WTC11 (cell line): ENCODE measurements around the gene NDUFAF7. TPM values are rescaled to one million over a fixed set of nuclear protein-coding genes. Genes with fewer than 3 reads are reported as not detected.

Experiments used
- ATAC-seq: fragments of 200-7000 bp; cut with Tn5 transposase; 2 replicates; pipeline ENCODE4 v1.10.0; 2021; ENCODE audit warnings: mild to moderate bottlenecking, moderate library complexity
- CTCF ChIA-PET: fragments of 300-600 bp; sonication (Branson Sonifier 250); formaldehyde crosslinking; loops from one replicate; lab custom pipeline; 2021; ENCODE audit warnings: antibody characterized with exemption; lab: Charles Lee
- POLR2A ChIA-PET: fragments of 350-600 bp; sonication (Branson Sonifier 250); formaldehyde crosslinking; loops from one replicate; lab custom pipeline; 2021; ENCODE audit warnings: antibody characterized with exemption; lab: Charles Lee
- DNase-seq: peaks from one replicate; pipeline ENCODE4 v3.0.0; 2021; ENCODE audit warnings: low spot score
- H3K27ac Mint-ChIP-seq: 2 replicates; pipeline ENCODE4 v1.8.0; 2021; ENCODE audit warnings: mixed read lengths
- H3K27me3 Mint-ChIP-seq: 2 replicates; pipeline ENCODE4 v1.8.0; 2021; ENCODE audit warnings: low read depth, mild to moderate bottlenecking, moderate library complexity, mixed read lengths
- H3K36me3 Mint-ChIP-seq: 2 replicates; pipeline ENCODE4 v1.8.0; 2021; ENCODE audit warnings: mixed read lengths
- H3K4me1 Mint-ChIP-seq: 2 replicates; pipeline ENCODE4 v1.8.0; 2022; ENCODE audit warnings: mixed read lengths
- H3K4me3 Mint-ChIP-seq: 2 replicates; pipeline ENCODE4 v1.8.0; 2021; ENCODE audit warnings: mild to moderate bottlenecking, moderate library complexity, mixed read lengths
- H3K9me3 Mint-ChIP-seq: 2 replicates; pipeline ENCODE4 v1.8.0; 2021; ENCODE audit warnings: mixed read lengths
- GTF2I ChIP-seq: fragments of 250-450 bp; sonication (Bioruptor Pico); conservative IDR thresholded peaks from 2 replicates; pipeline ENCODE4 v1.4.0; 2021; ENCODE audit warnings: mild to moderate bottlenecking
- MXD4 ChIP-seq: fragments of 250-450 bp; sonication (Bioruptor Pico); IDR thresholded peaks from 2 replicates; pipeline ENCODE4 v1.8.0; 2021; ENCODE audit warnings: mild to moderate bottlenecking, moderate library complexity, borderline replicate concordance
- NR3C1 ChIP-seq: sonication (generic); formaldehyde crosslinking; conservative IDR thresholded peaks from 2 replicates; pipeline ENCODE4 v1.8.1; 2023; ENCODE audit warnings: low read depth, mild to moderate bottlenecking, missing genetic modification reagents
- TCF7 ChIP-seq: sonication (generic); formaldehyde crosslinking; IDR thresholded peaks from 2 replicates; pipeline ENCODE4 v1.8.0; 2022; ENCODE audit warnings: mild to moderate bottlenecking, low read depth, missing genetic modification reagents, moderate library complexity
- ZNF121 ChIP-seq: sonication (generic); formaldehyde crosslinking; IDR thresholded peaks from 2 replicates; pipeline ENCODE4 v1.8.0; 2023; ENCODE audit warnings: missing genetic modification reagents
- ZNF232 ChIP-seq: sonication (generic); formaldehyde crosslinking; IDR thresholded peaks from 2 replicates; pipeline ENCODE4 v1.8.0; 2022; ENCODE audit warnings: mild to moderate bottlenecking, missing genetic modification reagents
- ZNF263 ChIP-seq: sonication (generic); formaldehyde crosslinking; IDR thresholded peaks from 2 replicates; pipeline ENCODE4 v1.8.1; 2022; ENCODE audit warnings: low read depth, mild to moderate bottlenecking, moderate library complexity, missing genetic modification reagents
- ZNF396 ChIP-seq: fragments of 250-450 bp; sonication (Bioruptor Pico); IDR thresholded peaks from 2 replicates; pipeline ENCODE4 v1.8.0; 2021; ENCODE audit warnings: mild to moderate bottlenecking, moderate library complexity, borderline replicate concordance
- ZNF425 ChIP-seq: fragments of 250-450 bp; sonication (Bioruptor Pico); conservative IDR thresholded peaks from 2 replicates; pipeline ENCODE4 v1.9.0; 2021; ENCODE audit warnings: mild to moderate bottlenecking
- total RNA-seq: library from RNA; stranded (reverse); gene quantifications from 3 replicates; pipeline ENCODE4 v1.2.3, GENCODE V29; 2021
- TF ChIP-seq, protein P1 (sequence below): sonication (generic); formaldehyde crosslinking; conservative IDR thresholded peaks from 2 replicates; pipeline ENCODE4 v1.8.1; 2022; ENCODE audit warnings: mild to moderate bottlenecking, missing genetic modification reagents
- TF ChIP-seq, protein P2 (sequence below): sonication (generic); formaldehyde crosslinking; IDR thresholded peaks from 2 replicates; pipeline ENCODE4 v1.8.1; 2023; ENCODE audit warnings: mild to moderate bottlenecking, missing genetic modification reagents, borderline replicate concordance
- TF ChIP-seq, protein P3 (sequence below): sonication (generic); formaldehyde crosslinking; IDR thresholded peaks from 2 replicates; pipeline ENCODE4 v1.8.1; 2022; ENCODE audit warnings: mild to moderate bottlenecking, missing genetic modification reagents, moderate library complexity, borderline replicate concordance

NDUFAF7 gene
- total RNA-seq, 1 experiment from 2014 or later, result 57.8 TPM

DNA sequence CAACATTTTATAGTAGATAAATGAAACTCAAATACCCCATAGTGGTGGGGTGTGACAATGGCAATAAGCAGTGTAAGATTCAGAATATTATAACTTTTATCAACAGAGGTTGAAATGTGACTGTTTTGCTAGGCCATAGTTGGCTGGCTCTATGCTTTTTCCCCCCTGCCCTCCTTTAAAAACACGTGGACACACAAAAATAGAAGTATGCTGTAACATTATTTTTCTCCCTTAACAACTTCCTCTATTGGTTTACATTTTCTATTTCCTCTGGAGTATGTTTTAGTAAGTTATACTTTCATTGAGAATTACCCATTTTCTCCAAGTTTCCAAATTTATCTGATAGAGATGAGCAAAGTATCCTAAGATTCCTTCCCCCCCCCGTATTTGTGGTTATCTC lies 31.1 kb downstream of the NDUFAF7 start:
- Mint-ChIP-seq H3K9me3 (no peaks in the 10 kb centered on the region), H3K27ac (peak overlapping the region; percentile 78), H3K4me1 (peaks cover 17% of the 10 kb centered on the region), H3K36me3 (peaks cover 47% of the 10 kb centered on the region), H3K4me3 (no peak overlapping the region), H3K27me3 (no peaks in the 10 kb centered on the region)
- DNase-seq (no peak), ATAC-seq (no peak)
- TF ChIP-seq, protein P1, sequence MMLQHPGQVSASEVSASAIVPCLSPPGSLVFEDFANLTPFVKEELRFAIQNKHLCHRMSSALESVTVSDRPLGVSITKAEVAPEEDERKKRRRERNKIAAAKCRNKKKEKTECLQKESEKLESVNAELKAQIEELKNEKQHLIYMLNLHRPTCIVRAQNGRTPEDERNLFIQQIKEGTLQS (CRISPR knock-in tag), result no peak
- TF ChIP-seq, protein P2, sequence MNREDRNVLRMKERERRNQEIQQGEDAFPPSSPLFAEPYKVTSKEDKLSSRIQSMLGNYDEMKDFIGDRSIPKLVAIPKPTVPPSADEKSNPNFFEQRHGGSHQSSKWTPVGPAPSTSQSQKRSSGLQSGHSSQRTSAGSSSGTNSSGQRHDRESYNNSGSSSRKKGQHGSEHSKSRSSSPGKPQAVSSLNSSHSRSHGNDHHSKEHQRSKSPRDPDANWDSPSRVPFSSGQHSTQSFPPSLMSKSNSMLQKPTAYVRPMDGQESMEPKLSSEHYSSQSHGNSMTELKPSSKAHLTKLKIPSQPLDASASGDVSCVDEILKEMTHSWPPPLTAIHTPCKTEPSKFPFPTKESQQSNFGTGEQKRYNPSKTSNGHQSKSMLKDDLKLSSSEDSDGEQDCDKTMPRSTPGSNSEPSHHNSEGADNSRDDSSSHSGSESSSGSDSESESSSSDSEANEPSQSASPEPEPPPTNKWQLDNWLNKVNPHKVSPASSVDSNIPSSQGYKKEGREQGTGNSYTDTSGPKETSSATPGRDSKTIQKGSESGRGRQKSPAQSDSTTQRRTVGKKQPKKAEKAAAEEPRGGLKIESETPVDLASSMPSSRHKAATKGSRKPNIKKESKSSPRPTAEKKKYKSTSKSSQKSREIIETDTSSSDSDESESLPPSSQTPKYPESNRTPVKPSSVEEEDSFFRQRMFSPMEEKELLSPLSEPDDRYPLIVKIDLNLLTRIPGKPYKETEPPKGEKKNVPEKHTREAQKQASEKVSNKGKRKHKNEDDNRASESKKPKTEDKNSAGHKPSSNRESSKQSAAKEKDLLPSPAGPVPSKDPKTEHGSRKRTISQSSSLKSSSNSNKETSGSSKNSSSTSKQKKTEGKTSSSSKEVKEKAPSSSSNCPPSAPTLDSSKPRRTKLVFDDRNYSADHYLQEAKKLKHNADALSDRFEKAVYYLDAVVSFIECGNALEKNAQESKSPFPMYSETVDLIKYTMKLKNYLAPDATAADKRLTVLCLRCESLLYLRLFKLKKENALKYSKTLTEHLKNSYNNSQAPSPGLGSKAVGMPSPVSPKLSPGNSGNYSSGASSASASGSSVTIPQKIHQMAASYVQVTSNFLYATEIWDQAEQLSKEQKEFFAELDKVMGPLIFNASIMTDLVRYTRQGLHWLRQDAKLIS (CRISPR knock-in tag), result no peak
- TF ChIP-seq MXD4 (CRISPR knock-in tag), result no peak
- TF ChIP-seq ZNF232 (CRISPR knock-in tag), result no peak
- TF ChIP-seq NR3C1 (CRISPR knock-in tag), result no peak
- ChIA-PET POLR2A (no interaction called here), CTCF (no interaction called here)

GRCh38 chr2:37263839-37264238 lies 32.4 kb downstream of the NDUFAF7 start:
- Mint-ChIP-seq H3K4me3 (no peak overlapping the region), H3K27me3 (no peaks in the 10 kb centered on the region), H3K36me3 (peaks cover 46% of the 10 kb centered on the region)
- DNase-seq, result no peak
- TF ChIP-seq GTF2I (CRISPR knock-in tag) (no peak), TCF7 (no peak), ZNF121 (CRISPR knock-in tag) (no peak), ZNF425 (CRISPR knock-in tag) (no peak), NR3C1 (CRISPR knock-in tag) (no peak), ZNF263 (CRISPR knock-in tag) (no peak), ZNF396 (CRISPR knock-in tag) (no peak)
- TF ChIP-seq, protein P3, sequence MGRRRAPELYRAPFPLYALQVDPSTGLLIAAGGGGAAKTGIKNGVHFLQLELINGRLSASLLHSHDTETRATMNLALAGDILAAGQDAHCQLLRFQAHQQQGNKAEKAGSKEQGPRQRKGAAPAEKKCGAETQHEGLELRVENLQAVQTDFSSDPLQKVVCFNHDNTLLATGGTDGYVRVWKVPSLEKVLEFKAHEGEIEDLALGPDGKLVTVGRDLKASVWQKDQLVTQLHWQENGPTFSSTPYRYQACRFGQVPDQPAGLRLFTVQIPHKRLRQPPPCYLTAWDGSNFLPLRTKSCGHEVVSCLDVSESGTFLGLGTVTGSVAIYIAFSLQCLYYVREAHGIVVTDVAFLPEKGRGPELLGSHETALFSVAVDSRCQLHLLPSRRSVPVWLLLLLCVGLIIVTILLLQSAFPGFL (CRISPR knock-in tag), result no peak
- TF ChIP-seq, protein P1 (CRISPR knock-in tag), result no peak
- TF ChIP-seq, protein P2 (CRISPR knock-in tag), result no peak
- TF ChIP-seq, all 79 proteins: peak for 0
- peak overlapping the region; percentile 29 for H3K27ac Mint-ChIP-seq
- ChIA-PET CTCF (no interaction called here), POLR2A (interaction anchor here (0.7 kb wide), 1 partner anchor 115 kb away, joined by 4 read pairs; no protein-coding TSS in a partner anchor)
- ATAC-seq, result peak; percentile 64
- no peaks in the 10 kb centered on the region for H3K9me3 Mint-ChIP-seq
- H3K4me1 Mint-ChIP-seq, result peaks cover 17% of the 10 kb centered on the region
